SK-N-MC (cell line): ENCODE data around the gene OLFM3.

Source experiments
- EZH2 ChIP-seq: fragments of 200-600 bp; sonication (generic); IDR thresholded peaks from one replicate; pipeline ENCODE4 v1.6.1; 2017; ENCODE audit warnings: antibody characterized with exemption
- POLR2AphosphoS5 ChIP-seq: IDR thresholded peaks from 2 replicates; pipeline ENCODE4 v1.6.1; 2012; ENCODE audit warnings: mild to moderate bottlenecking, low read depth, low read length, borderline replicate concordance

GRCh38 chr1:102032534-102032933, 35.8 kb upstream of the OLFM3 start:
- TF ChIP-seq EZH2 (no peak), POLR2AphosphoS5 (no peak)
